ENCODE measurements around the gene WDR20.
"Not testable (repeated sequence)": the region's sequence is repeated elsewhere in the genome, so short reads cannot be mapped to it uniquely, and the experiment has no call there.

Gene WDR20

GRCh38 chr14:102117852-102118251 lies 21.8 kb upstream of the WDR20 start:
- no peaks in the 10 kb centered on the region for H3K27me3 Mint-ChIP-seq
- no peak overlapping the region for H3K27ac Mint-ChIP-seq
- no peaks in the 10 kb centered on the region for H3K9me3 Mint-ChIP-seq
- H3K4me3 Mint-ChIP-seq: no peak overlapping the region
- peaks cover 4% of the 10 kb centered on the region for H3K36me3 Mint-ChIP-seq (ENCODE audit: low read depth)
- no peaks in the 10 kb centered on the region for H3K4me1 Mint-ChIP-seq (ENCODE audit: low read depth)

- Mint-ChIP-seq H3K9me3 (no peaks in the 10 kb centered on the region), H3K4me3 (no peak overlapping the region), H3K27ac (no peak overlapping the region), H3K27me3 (no peaks in the 10 kb centered on the region), H3K4me1 (ENCODE audit: low read depth) (no peaks in the 10 kb centered on the region), H3K36me3 (ENCODE audit: low read depth) (peaks cover 4% of the 10 kb centered on the region)
Measured at GRCh38 chr14:102120888-102121287, 18.8 kb upstream of the WDR20 start.

- Mint-ChIP-seq H3K9me3 (no peaks in the 10 kb centered on the region), H3K27me3 (no peaks in the 10 kb centered on the region), H3K4me1 (ENCODE audit: low read depth) (no peaks in the 10 kb centered on the region), H3K4me3 (no peak overlapping the region), H3K27ac (no peak overlapping the region), H3K36me3 (ENCODE audit: low read depth) (peaks cover 4% of the 10 kb centered on the region)
Measured at GRCh38 chr14:102121567-102121966, 18.1 kb upstream of the WDR20 start.

GRCh38 chr14:102124419-102124818 lies 15.3 kb upstream of the WDR20 start:
- H3K4me3 Mint-ChIP-seq: no peak overlapping the region
- H3K9me3 Mint-ChIP-seq: no peaks in the 10 kb centered on the region
- H3K4me1 Mint-ChIP-seq (ENCODE audit: low read depth): no peaks in the 10 kb centered on the region
- H3K27me3 Mint-ChIP-seq: no peaks in the 10 kb centered on the region
- H3K36me3 Mint-ChIP-seq (ENCODE audit: low read depth): no peaks in the 10 kb centered on the region
- no peak overlapping the region for H3K27ac Mint-ChIP-seq

- H3K4me3 Mint-ChIP-seq: no peak overlapping the region
- no peak overlapping the region for H3K27ac Mint-ChIP-seq
- H3K9me3 Mint-ChIP-seq: no peaks in the 10 kb centered on the region
Measured at GRCh38 chr14:102125546-102125945, 14.2 kb upstream of the WDR20 start.

GRCh38 chr14:102126807-102127455 lies 12.8 kb upstream of the WDR20 start:
- Mint-ChIP-seq H3K9me3 (no peaks in the 10 kb centered on the region), H3K4me3 (no peak overlapping the region), H3K27me3 (no peaks in the 10 kb centered on the region), H3K36me3 (ENCODE audit: low read depth) (peaks cover 4% of the 10 kb centered on the region), H3K27ac (no peak overlapping the region), H3K4me1 (ENCODE audit: low read depth) (no peaks in the 10 kb centered on the region)

More at GRCh38 chr14:102125546-102125945, 14.2 kb upstream of the WDR20 start:
- no peaks in the 10 kb centered on the region for H3K27me3 Mint-ChIP-seq
- no peaks in the 10 kb centered on the region for H3K36me3 Mint-ChIP-seq (ENCODE audit: low read depth)
- no peaks in the 10 kb centered on the region for H3K4me1 Mint-ChIP-seq (ENCODE audit: low read depth)

GRCh38 chr14:102131741-102132140 lies 8.0 kb upstream of the WDR20 start:
- H3K4me1 Mint-ChIP-seq (ENCODE audit: low read depth): no peaks in the 10 kb centered on the region
- H3K4me3 Mint-ChIP-seq: no peak overlapping the region
- no peak overlapping the region for H3K27ac Mint-ChIP-seq
- H3K36me3 Mint-ChIP-seq (ENCODE audit: low read depth): peaks cover 14% of the 10 kb centered on the region
- H3K9me3 Mint-ChIP-seq: no peaks in the 10 kb centered on the region
- H3K27me3 Mint-ChIP-seq: no peaks in the 10 kb centered on the region

GRCh38 chr14:102134021-102134420 lies 5.7 kb upstream of the WDR20 start:
- not testable (repeated sequence) for H3K27ac Mint-ChIP-seq, H3K27me3 Mint-ChIP-seq, H3K9me3 Mint-ChIP-seq, H3K4me3 Mint-ChIP-seq
- Mint-ChIP-seq H3K4me1 (ENCODE audit: low read depth) (peaks cover 10% of the 10 kb centered on the region), H3K36me3 (ENCODE audit: low read depth) (peaks cover 14% of the 10 kb centered on the region)

GRCh38 chr14:102134719-102135118 lies 5.0 kb upstream of the WDR20 start:
- Mint-ChIP-seq H3K36me3 (ENCODE audit: low read depth) (peaks cover 14% of the 10 kb centered on the region), H3K4me1 (ENCODE audit: low read depth) (peaks cover 12% of the 10 kb centered on the region)
- not testable (repeated sequence) for H3K9me3 Mint-ChIP-seq, H3K27me3 Mint-ChIP-seq, H3K27ac Mint-ChIP-seq, H3K4me3 Mint-ChIP-seq

GRCh38 chr14:102135456-102135855 lies 4.2 kb upstream of the WDR20 start:
- H3K36me3 Mint-ChIP-seq (ENCODE audit: low read depth): peaks cover 14% of the 10 kb centered on the region
- H3K27me3 Mint-ChIP-seq, H3K27ac Mint-ChIP-seq, H3K4me3 Mint-ChIP-seq, H3K9me3 Mint-ChIP-seq: not testable (repeated sequence)
- H3K4me1 Mint-ChIP-seq (ENCODE audit: low read depth): peaks cover 12% of the 10 kb centered on the region

- no peaks in the 10 kb centered on the region for H3K27me3 Mint-ChIP-seq
- H3K4me3 Mint-ChIP-seq: peak overlapping the region; percentile 95
- H3K9me3 Mint-ChIP-seq: no peaks in the 10 kb centered on the region
- H3K27ac Mint-ChIP-seq: peak overlapping the region; percentile 82
- peaks cover 33% of the 10 kb centered on the region for H3K4me1 Mint-ChIP-seq (ENCODE audit: low read depth)
- peaks cover 10% of the 10 kb centered on the region for H3K36me3 Mint-ChIP-seq (ENCODE audit: low read depth)
Measured at GRCh38 chr14:102138535-102138934, 1.2 kb upstream of the WDR20 start.

GRCh38 chr14:102138961-102139285 lies 774 bp upstream of the WDR20 start:
- Mint-ChIP-seq H3K4me3 (peak overlapping the region; percentile 95), H3K36me3 (ENCODE audit: low read depth) (peaks cover 10% of the 10 kb centered on the region), H3K9me3 (no peaks in the 10 kb centered on the region), H3K27ac (peak overlapping the region; percentile 82), H3K4me1 (ENCODE audit: low read depth) (peaks cover 33% of the 10 kb centered on the region), H3K27me3 (no peaks in the 10 kb centered on the region)

GRCh38 chr14:102140027-102140749 lies 491 bp downstream of the WDR20 start:
- Mint-ChIP-seq H3K4me3 (peak overlapping the region; percentile 95), H3K27me3 (no peaks in the 10 kb centered on the region), H3K9me3 (no peaks in the 10 kb centered on the region), H3K36me3 (ENCODE audit: low read depth) (peaks cover 5% of the 10 kb centered on the region), H3K4me1 (ENCODE audit: low read depth) (peaks cover 38% of the 10 kb centered on the region), H3K27ac (peak overlapping the region; percentile 92)

- Mint-ChIP-seq H3K9me3 (no peaks in the 10 kb centered on the region), H3K27me3 (no peaks in the 10 kb centered on the region), H3K36me3 (ENCODE audit: low read depth) (peaks cover 10% of the 10 kb centered on the region), H3K4me3 (peak overlapping the region; percentile 95), H3K4me1 (ENCODE audit: low read depth) (peaks cover 43% of the 10 kb centered on the region), H3K27ac (peak overlapping the region; percentile 92)
Measured at GRCh38 chr14:102140750-102141145, 1.1 kb downstream of the WDR20 start.

- Mint-ChIP-seq H3K27ac (no peak overlapping the region), H3K4me3 (no peak overlapping the region)
Measured at GRCh38 chr14:102141797-102142196, 2.1 kb downstream of the WDR20 start.

GRCh38 chr14:102144914-102145313 lies 5.2 kb downstream of the WDR20 start:
- H3K4me1 Mint-ChIP-seq (ENCODE audit: low read depth): peaks cover 54% of the 10 kb centered on the region
- H3K4me3 Mint-ChIP-seq: no peak overlapping the region
- H3K27ac Mint-ChIP-seq: no peak overlapping the region
- no peaks in the 10 kb centered on the region for H3K9me3 Mint-ChIP-seq
- H3K36me3 Mint-ChIP-seq (ENCODE audit: low read depth): peaks cover 34% of the 10 kb centered on the region
- H3K27me3 Mint-ChIP-seq: no peaks in the 10 kb centered on the region

More at GRCh38 chr14:102141797-102142196, 2.1 kb downstream of the WDR20 start:
- peaks cover 21% of the 10 kb centered on the region for H3K36me3 Mint-ChIP-seq (ENCODE audit: low read depth)
- H3K4me1 Mint-ChIP-seq (ENCODE audit: low read depth): peaks cover 54% of the 10 kb centered on the region
- no peaks in the 10 kb centered on the region for H3K9me3 Mint-ChIP-seq
- no peaks in the 10 kb centered on the region for H3K27me3 Mint-ChIP-seq

Measured in stimulated activated naive CD8-positive, alpha-beta T cell treated with anti-CD3 and anti-CD28 coated beads, Interleukin-15, Interleukin-2, amounts not matched to agents 100 ng/mL and 50 ng/mL, for 24 hours (primary cell).